GM23338 (cell line): ENCODE data around the gene ZBTB46. TPM values are rescaled to one million over a fixed set of nuclear protein-coding genes. Genes with fewer than 3 reads are reported as not detected.
A peak's percentile ranks its signal among the peaks of the same experiment; 100 is the strongest.

Experiments
- ATAC-seq: fragments of 200-7000 bp; cut with Tn5 transposase; 3 replicates; pipeline ENCODE4 v1.9.1; 2020
- DNase-seq: peaks from one replicate; pipeline ENCODE4 v3.0.0-alpha.2; 2015; ENCODE audit warnings: low spot score
- H2AFZ ChIP-seq: fragments of 200-600 bp; sonication (generic); 2 replicates; pipeline ENCODE4 v1.8.0; 2016; ENCODE audit warnings: antibody characterized with exemption, mild to moderate bottlenecking, moderate library complexity
- H3F3A ChIP-seq: fragments of 200-600 bp; sonication (generic); replicated peaks from 2 replicates; pipeline ENCODE4 v1.8.0; 2017; ENCODE audit warnings: antibody characterized with exemption, mixed run types, low read depth
- H3K27ac ChIP-seq: fragments of 200-600 bp; sonication (generic); 2 replicates; pipeline ENCODE4 v1.6.1; 2016; ENCODE audit warnings: low read depth
- H3K27me3 ChIP-seq: fragments of 200-600 bp; sonication (generic); 2 replicates; pipeline ENCODE4 v1.8.0; 2016; ENCODE audit warnings: mild to moderate bottlenecking, mixed run types, moderate library complexity; ENCODE audit not compliant: insufficient read depth
- H3K36me3 ChIP-seq: fragments of 200-600 bp; sonication (generic); 2 replicates; pipeline ENCODE4 v1.8.0; 2016; ENCODE audit warnings: mild to moderate bottlenecking; ENCODE audit not compliant: insufficient read depth
- H3K4me1 ChIP-seq: fragments of 200-600 bp; sonication (generic); 2 replicates; pipeline ENCODE4 v1.8.0; 2016; ENCODE audit warnings: mild to moderate bottlenecking, moderate library complexity; ENCODE audit not compliant: insufficient read depth
- H3K4me2 ChIP-seq: fragments of 200-600 bp; sonication (generic); 2 replicates; pipeline ENCODE4 v1.7.1; 2017; ENCODE audit warnings: mixed run types
- H3K4me3 ChIP-seq: fragments of 200-600 bp; sonication (generic); 2 replicates; pipeline ENCODE4 v1.6.1; 2016; ENCODE audit warnings: mixed run types
- H3K79me2 ChIP-seq: fragments of 200-600 bp; sonication (generic); replicated peaks from 2 replicates; pipeline ENCODE4 v1.8.0; 2017; ENCODE audit warnings: mild to moderate bottlenecking; ENCODE audit not compliant: insufficient read depth
- H3K9me2 ChIP-seq: fragments of 200-600 bp; sonication (generic); 2 replicates; pipeline ENCODE4 v1.8.0; 2017; ENCODE audit not compliant: insufficient read depth
- H4K20me1 ChIP-seq: fragments of 200-600 bp; sonication (generic); replicated peaks from 2 replicates; pipeline ENCODE4 v1.8.0; 2017; ENCODE audit warnings: mild to moderate bottlenecking; ENCODE audit not compliant: insufficient read depth
- H3K27ac Mint-ChIP-seq: 2 replicates; pipeline ENCODE4 v1.8.0; 2020; ENCODE audit warnings: inconsistent platforms, mild to moderate bottlenecking, moderate library complexity, mixed read lengths
- H3K27me3 Mint-ChIP-seq: 3 replicates; pipeline ENCODE4 v1.8.0; 2022; ENCODE audit warnings: low read depth, mild to moderate bottlenecking, moderate library complexity, mixed read lengths, inconsistent platforms; ENCODE audit not compliant: insufficient read depth, poor library complexity
- H3K36me3 Mint-ChIP-seq: 3 replicates; pipeline ENCODE4 v1.8.0; 2021; ENCODE audit warnings: low read depth, mild to moderate bottlenecking, inconsistent platforms, moderate library complexity, mixed read lengths
- H3K4me1 Mint-ChIP-seq: 3 replicates; pipeline ENCODE4 v1.8.0; 2020; ENCODE audit warnings: mild to moderate bottlenecking, inconsistent platforms, mixed read lengths
- H3K4me3 Mint-ChIP-seq: 3 replicates; pipeline ENCODE4 v1.8.0; 2021; ENCODE audit warnings: moderate library complexity, mild to moderate bottlenecking, inconsistent platforms, mixed read lengths
- H3K9me3 Mint-ChIP-seq: 3 replicates; pipeline ENCODE4 v1.8.0; 2020; ENCODE audit warnings: moderate library complexity, mild to moderate bottlenecking, inconsistent platforms, mixed read lengths
- CTCF ChIP-seq, 2 experiments: fragments of 200-600 bp in 1 of 2; sonication (generic) in 1 of 2; conservative IDR thresholded peaks; 2 replicates each; pipeline versions ENCODE4 v1.5.1 to v1.6.1; 2016 to 2017; ENCODE audit warnings: antibody characterized with exemption in 2 of 2, low read depth in 2 of 2, mild to moderate bottlenecking in 2 of 2, moderate library complexity in 1 of 2
- EZH2 ChIP-seq: fragments of 200-600 bp; sonication (generic); IDR thresholded peaks from one replicate; pipeline ENCODE4 v1.8.0; 2017; ENCODE audit warnings: antibody characterized with exemption, mild to moderate bottlenecking, low read depth; ENCODE audit not compliant: unreplicated experiment
- EZH2phosphoT487 ChIP-seq: fragments of 200-600 bp; sonication (generic); IDR thresholded peaks from one replicate; pipeline ENCODE4 v1.8.1; 2018; ENCODE audit warnings: antibody characterized with exemption; ENCODE audit not compliant: unreplicated experiment
- JUNB ChIP-seq: IDR thresholded peaks from one replicate; pipeline ENCODE4 v1.6.1; 2016; ENCODE audit warnings: antibody characterized with exemption; ENCODE audit not compliant: unreplicated experiment
- NANOG ChIP-seq: IDR thresholded peaks from 2 replicates; pipeline ENCODE4 v1.6.1; 2016; ENCODE audit warnings: antibody characterized with exemption, borderline replicate concordance
- ZNF331 ChIP-seq: fragments of 250-450 bp; sonication (Bioruptor Pico); IDR thresholded peaks from 2 replicates; pipeline ENCODE4 v1.5.0; 2020; ENCODE audit warnings: low read depth, mild to moderate bottlenecking, moderate library complexity
- polyA plus RNA-seq: library from polyadenylated mRNA; unstranded; fragments of >200 nt; fragmentation: Nextera tagmentation; extraction: Ambion mirVana; gene quantifications from 2 replicates; pipeline ENCODE4 v1.2.1, GENCODE V29; 2016
- total RNA-seq: library from RNA; depleted of rRNA; stranded (reverse); fragments of >200 nt; shearing (Covaris generic); gene quantifications from 2 replicates; pipeline ENCODE4 v1.2.3, GENCODE V29; 2014
- TF ChIP-seq, protein P1 (sequence below): IDR thresholded peaks from one replicate; pipeline ENCODE4 v1.6.1; 2018; ENCODE audit warnings: antibody characterized with exemption; ENCODE audit not compliant: unreplicated experiment
- TF ChIP-seq, protein P2 (sequence below): fragments of 250-450 bp; sonication (Bioruptor Pico); IDR thresholded peaks from 2 replicates; pipeline ENCODE4 v1.5.0; 2020; ENCODE audit warnings: mild to moderate bottlenecking, moderate library complexity
- TF ChIP-seq, protein P3 (sequence below): IDR thresholded peaks from 2 replicates; pipeline ENCODE4 v1.6.1; 2016; ENCODE audit warnings: antibody characterized with exemption

Gene ZBTB46
- total and polyA plus RNA-seq, 2 experiments from 2014 or later: 3.2 to 26.9 TPM

DNA sequence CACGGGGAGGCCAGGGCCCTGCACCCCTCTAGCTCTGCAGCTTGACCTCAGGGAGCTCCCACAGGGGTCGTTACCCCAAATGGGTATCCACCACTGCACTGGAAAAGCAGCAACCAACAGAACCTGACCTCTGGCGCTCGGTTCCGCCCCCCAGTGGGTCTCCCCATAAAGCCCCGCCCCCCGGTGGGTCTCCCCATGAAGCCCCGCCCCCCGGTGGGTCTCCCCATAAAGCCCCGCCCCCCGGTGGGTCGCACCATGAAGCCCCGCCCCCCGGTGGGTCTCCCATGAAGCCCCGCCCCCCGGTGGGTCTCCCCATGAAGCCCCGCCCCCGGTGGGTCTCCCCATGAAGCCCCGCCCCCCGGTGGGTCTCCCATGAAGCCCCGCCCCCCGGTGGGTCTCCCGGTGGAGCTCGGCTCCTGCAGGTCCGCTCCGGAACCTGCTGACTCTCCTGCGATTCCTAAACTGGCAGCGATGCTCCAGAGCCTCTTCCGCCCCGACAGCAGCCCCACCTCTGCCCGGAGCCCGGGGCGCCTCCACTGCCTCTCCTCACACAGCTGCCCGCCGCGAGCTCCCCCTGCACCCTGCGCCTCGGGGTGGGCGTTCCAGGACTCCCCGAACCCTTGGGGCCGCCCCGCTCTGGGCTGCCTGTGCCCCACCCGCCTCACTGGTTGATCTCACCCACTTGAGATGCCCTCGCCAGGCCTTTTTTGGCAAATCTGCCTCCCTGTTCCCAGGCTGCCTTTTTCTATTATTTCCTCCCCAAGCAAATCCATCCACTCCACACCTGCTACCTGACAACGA is 79.4 kb downstream of the ZBTB46 start:
- peak; percentile 28 for ATAC-seq
- TF ChIP-seq JUNB: no peak
- TF ChIP-seq NANOG: no peak
- TF ChIP-seq, protein P1, sequence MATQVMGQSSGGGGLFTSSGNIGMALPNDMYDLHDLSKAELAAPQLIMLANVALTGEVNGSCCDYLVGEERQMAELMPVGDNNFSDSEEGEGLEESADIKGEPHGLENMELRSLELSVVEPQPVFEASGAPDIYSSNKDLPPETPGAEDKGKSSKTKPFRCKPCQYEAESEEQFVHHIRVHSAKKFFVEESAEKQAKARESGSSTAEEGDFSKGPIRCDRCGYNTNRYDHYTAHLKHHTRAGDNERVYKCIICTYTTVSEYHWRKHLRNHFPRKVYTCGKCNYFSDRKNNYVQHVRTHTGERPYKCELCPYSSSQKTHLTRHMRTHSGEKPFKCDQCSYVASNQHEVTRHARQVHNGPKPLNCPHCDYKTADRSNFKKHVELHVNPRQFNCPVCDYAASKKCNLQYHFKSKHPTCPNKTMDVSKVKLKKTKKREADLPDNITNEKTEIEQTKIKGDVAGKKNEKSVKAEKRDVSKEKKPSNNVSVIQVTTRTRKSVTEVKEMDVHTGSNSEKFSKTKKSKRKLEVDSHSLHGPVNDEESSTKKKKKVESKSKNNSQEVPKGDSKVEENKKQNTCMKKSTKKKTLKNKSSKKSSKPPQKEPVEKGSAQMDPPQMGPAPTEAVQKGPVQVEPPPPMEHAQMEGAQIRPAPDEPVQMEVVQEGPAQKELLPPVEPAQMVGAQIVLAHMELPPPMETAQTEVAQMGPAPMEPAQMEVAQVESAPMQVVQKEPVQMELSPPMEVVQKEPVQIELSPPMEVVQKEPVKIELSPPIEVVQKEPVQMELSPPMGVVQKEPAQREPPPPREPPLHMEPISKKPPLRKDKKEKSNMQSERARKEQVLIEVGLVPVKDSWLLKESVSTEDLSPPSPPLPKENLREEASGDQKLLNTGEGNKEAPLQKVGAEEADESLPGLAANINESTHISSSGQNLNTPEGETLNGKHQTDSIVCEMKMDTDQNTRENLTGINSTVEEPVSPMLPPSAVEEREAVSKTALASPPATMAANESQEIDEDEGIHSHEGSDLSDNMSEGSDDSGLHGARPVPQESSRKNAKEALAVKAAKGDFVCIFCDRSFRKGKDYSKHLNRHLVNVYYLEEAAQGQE: no peak
- TF ChIP-seq, protein P2, sequence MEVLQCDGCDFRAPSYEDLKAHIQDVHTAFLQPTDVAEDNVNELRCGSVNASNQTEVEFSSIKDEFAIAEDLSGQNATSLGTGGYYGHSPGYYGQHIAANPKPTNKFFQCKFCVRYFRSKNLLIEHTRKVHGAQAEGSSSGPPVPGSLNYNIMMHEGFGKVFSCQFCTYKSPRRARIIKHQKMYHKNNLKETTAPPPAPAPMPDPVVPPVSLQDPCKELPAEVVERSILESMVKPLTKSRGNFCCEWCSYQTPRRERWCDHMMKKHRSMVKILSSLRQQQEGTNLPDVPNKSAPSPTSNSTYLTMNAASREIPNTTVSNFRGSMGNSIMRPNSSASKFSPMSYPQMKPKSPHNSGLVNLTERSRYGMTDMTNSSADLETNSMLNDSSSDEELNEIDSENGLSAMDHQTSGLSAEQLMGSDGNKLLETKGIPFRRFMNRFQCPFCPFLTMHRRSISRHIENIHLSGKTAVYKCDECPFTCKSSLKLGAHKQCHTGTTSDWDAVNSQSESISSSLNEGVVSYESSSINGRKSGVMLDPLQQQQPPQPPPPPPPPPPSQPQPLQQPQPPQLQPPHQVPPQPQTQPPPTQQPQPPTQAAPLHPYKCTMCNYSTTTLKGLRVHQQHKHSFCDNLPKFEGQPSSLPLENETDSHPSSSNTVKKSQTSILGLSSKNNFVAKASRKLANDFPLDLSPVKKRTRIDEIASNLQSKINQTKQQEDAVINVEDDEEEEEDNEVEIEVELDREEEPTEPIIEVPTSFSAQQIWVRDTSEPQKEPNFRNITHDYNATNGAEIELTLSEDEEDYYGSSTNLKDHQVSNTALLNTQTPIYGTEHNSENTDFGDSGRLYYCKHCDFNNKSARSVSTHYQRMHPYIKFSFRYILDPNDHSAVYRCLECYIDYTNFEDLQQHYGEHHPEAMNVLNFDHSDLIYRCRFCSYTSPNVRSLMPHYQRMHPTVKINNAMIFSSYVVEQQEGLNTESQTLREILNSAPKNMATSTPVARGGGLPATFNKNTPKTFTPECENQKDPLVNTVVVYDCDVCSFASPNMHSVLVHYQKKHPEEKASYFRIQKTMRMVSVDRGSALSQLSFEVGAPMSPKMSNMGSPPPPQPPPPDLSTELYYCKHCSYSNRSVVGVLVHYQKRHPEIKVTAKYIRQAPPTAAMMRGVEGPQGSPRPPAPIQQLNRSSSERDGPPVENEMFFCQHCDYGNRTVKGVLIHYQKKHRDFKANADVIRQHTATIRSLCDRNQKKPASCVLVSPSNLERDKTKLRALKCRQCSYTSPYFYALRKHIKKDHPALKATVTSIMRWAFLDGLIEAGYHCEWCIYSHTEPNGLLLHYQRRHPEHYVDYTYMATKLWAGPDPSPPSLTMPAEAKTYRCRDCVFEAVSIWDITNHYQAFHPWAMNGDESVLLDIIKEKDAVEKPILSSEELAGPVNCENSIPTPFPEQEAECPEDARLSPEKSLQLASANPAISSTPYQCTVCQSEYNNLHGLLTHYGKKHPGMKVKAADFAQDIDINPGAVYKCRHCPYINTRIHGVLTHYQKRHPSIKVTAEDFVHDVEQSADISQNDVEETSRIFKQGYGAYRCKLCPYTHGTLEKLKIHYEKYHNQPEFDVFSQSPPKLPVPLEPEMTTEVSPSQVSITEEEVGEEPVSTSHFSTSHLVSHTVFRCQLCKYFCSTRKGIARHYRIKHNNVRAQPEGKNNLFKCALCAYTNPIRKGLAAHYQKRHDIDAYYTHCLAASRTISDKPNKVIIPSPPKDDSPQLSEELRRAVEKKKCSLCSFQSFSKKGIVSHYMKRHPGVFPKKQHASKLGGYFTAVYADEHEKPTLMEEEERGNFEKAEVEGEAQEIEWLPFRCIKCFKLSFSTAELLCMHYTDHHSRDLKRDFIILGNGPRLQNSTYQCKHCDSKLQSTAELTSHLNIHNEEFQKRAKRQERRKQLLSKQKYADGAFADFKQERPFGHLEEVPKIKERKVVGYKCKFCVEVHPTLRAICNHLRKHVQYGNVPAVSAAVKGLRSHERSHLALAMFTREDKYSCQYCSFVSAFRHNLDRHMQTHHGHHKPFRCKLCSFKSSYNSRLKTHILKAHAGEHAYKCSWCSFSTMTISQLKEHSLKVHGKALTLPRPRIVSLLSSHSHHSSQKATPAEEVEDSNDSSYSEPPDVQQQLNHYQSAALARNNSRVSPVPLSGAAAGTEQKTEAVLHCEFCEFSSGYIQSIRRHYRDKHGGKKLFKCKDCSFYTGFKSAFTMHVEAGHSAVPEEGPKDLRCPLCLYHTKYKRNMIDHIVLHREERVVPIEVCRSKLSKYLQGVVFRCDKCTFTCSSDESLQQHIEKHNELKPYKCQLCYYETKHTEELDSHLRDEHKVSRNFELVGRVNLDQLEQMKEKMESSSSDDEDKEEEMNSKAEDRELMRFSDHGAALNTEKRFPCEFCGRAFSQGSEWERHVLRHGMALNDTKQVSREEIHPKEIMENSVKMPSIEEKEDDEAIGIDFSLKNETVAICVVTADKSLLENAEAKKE: no peak
- TF ChIP-seq, protein P3, sequence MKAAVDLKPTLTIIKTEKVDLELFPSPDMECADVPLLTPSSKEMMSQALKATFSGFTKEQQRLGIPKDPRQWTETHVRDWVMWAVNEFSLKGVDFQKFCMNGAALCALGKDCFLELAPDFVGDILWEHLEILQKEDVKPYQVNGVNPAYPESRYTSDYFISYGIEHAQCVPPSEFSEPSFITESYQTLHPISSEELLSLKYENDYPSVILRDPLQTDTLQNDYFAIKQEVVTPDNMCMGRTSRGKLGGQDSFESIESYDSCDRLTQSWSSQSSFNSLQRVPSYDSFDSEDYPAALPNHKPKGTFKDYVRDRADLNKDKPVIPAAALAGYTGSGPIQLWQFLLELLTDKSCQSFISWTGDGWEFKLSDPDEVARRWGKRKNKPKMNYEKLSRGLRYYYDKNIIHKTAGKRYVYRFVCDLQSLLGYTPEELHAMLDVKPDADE: no peak
- TF ChIP-seq EZH2phosphoT487: no peak
- no peak for TF ChIP-seq ZNF331 (CRISPR knock-in tag)
- TF ChIP-seq EZH2: no peak
- no peak for TF ChIP-seq CTCF (conservative IDR thresholded peaks at IDR 0.05; ENCODE audit: low read depth in 2 of 2)
- H3K36me3 ChIP-seq: no peaks in the 10 kb centered on the region
- peak; percentile 61 for DNase-seq
- H2AFZ ChIP-seq: no peak overlapping the region
- peaks cover 4% of the 10 kb centered on the region; the same call in 1 of the 2 replicates for H3K4me1 ChIP-seq
- H3F3A ChIP-seq: peaks cover 19% of the 10 kb centered on the region
- H3K9me2 ChIP-seq: no peaks in the 10 kb centered on the region
- Mint-ChIP-seq H3K27ac (peak overlapping the region; percentile 44; the same call in 1 of the 2 replicates), H3K4me1 (peaks cover 13% of the 10 kb centered on the region), H3K9me3 (no peaks in the 10 kb centered on the region), H3K27me3 (peaks cover 5% of the 10 kb centered on the region), H3K4me3 (no peak overlapping the region), H3K36me3 (no peaks in the 10 kb centered on the region; the same call in 2 of the 3 replicates)
- no peak overlapping the region for H3K4me3 ChIP-seq
- H3K27me3 ChIP-seq: no peaks in the 10 kb centered on the region
- peak overlapping the region; percentile 64 for H3K4me2 ChIP-seq
- H4K20me1 ChIP-seq: no peaks in the 10 kb centered on the region
- H3K27ac ChIP-seq: peak overlapping the region; percentile 59; the same call in 1 of the 2 replicates
- H3K79me2 ChIP-seq: no peaks in the 10 kb centered on the region
